MM.1S (cell line): ENCODE results near the gene ZBTB2.

Source experiments
- CTCF ChIP-seq: fragments of 300-600 bp; sonication (generic); IDR thresholded peaks from 2 replicates; pipeline ENCODE4 v1.5.1; 2016; ENCODE audit warnings: antibody characterized with exemption, low read length, mixed read lengths
- EZH2phosphoT487 ChIP-seq: fragments of 300-600 bp; sonication (generic); IDR thresholded peaks from 2 replicates; pipeline ENCODE4 v1.6.1; 2018; ENCODE audit warnings: antibody characterized with exemption, low read length

GRCh38 chr6:151358475-151358874 is 32.9 kb downstream of the ZBTB2 start:
- TF ChIP-seq EZH2phosphoT487, result no peak
- no peak for TF ChIP-seq CTCF
